ENCODE measurements around the gene IL9.

DNA sequence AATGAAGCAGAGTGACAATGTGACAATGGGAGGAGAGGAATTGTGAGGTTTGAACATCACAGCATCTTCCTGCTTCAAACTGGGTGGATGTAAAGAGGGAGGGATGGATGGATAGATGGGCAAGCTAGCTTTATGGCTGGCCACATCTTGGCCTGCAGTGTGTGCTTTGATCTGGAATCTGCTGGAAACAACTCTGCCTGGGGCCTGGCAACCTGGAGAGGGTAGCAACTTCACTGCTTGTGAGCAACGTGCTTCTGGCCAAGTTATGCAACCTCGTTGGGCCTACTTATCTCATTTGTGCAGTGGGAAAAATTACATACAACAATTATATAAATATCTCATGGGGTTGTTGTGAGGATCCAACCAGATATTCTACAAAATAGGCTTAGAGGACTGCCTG is 5.3 kb downstream of the IL9 start:
- TF ChIP-seq CTCF (optimal IDR thresholded peaks at IDR 0.05 in 1 of 3, IDR thresholded peaks at IDR 0.05 in 1 of 3, conservative IDR thresholded peaks at IDR 0.05 in 1 of 3; ENCODE audit: extremely low read depth in 1 of 3, insufficient read depth in 2 of 3, low read length in 3 of 3) (no peak), EZH2 (IDR thresholded peaks at IDR 0.05; ENCODE audit: low read length) (no peak)
